CD4-positive, alpha-beta memory T cell (primary cell): Measurements from ENCODE around the gene SMIM1. TPM values are rescaled to one million over a fixed set of nuclear protein-coding genes. Genes with fewer than 3 reads are reported as not detected.

Experiments
- CTCF ChIA-PET: fragments of 350-600 bp; sonication (Branson Sonifier 250); formaldehyde crosslinking; loops from one replicate; lab custom pipeline; 2021; ENCODE audit warnings: inconsistent platforms; ENCODE audit not compliant: partially characterized antibody; lab: Charles Lee
- POLR2A ChIA-PET: fragments of 350-600 bp; sonication (Branson Sonifier 250); formaldehyde crosslinking; loops from one replicate; lab custom pipeline; 2021; ENCODE audit not compliant: partially characterized antibody; lab: Charles Lee
- DNase-seq, 5 donors: peaks; one replicate each; pipeline versions ENCODE4 v3.0.0 to v3.0.0-alpha.2; 2020 to 2022; ENCODE audit warnings: mixed read lengths in 1 of 5
- H3K27ac ChIP-seq: one replicate; pipeline ENCODE4 v1.7.0; 2013; ENCODE audit warnings: low read depth, low read length
- H3K27me3 ChIP-seq: 2 replicates; pipeline ENCODE4 v1.7.0; 2013; ENCODE audit warnings: mild to moderate bottlenecking, low read length, moderate library complexity; ENCODE audit not compliant: insufficient read depth
- H3K36me3 ChIP-seq: 2 replicates; pipeline ENCODE4 v1.7.0; 2013; ENCODE audit warnings: mild to moderate bottlenecking, low read length, moderate library complexity; ENCODE audit not compliant: insufficient read depth
- H3K4me1 ChIP-seq: 2 replicates; pipeline ENCODE4 v1.7.0; 2013; ENCODE audit warnings: mild to moderate bottlenecking, low read length, moderate library complexity; ENCODE audit not compliant: insufficient read depth
- H3K4me3 ChIP-seq, 2 donors: one replicate each; pipeline ENCODE4 v1.7.0; 2013; ENCODE audit warnings: low read length in 2 of 2, mild to moderate bottlenecking in 1 of 2
- H3K9me3 ChIP-seq, 2 donors: one replicate each; pipeline ENCODE4 v1.7.0; 2013; ENCODE audit warnings: low read length in 2 of 2, control low read depth in 1 of 2; ENCODE audit not compliant: control insufficient read depth in 1 of 2
- H3K27ac Mint-ChIP-seq, 7 donors: one replicate each; pipeline ENCODE4 v1.8.0; 2020 to 2021; ENCODE audit warnings: mixed read lengths in 7 of 7, mild to moderate bottlenecking in 6 of 7, inconsistent platforms in 3 of 7, moderate library complexity in 3 of 7
- H3K27me3 Mint-ChIP-seq, 2 donors: one replicate each; pipeline ENCODE4 v1.8.0; 2020 to 2021; ENCODE audit warnings: mixed read lengths in 2 of 2
- H3K36me3 Mint-ChIP-seq, 2 donors: one replicate each; pipeline ENCODE4 v1.8.0; 2020 to 2021; ENCODE audit warnings: mixed read lengths in 2 of 2, inconsistent platforms in 1 of 2, mild to moderate bottlenecking in 1 of 2
- H3K4me1 Mint-ChIP-seq, 4 donors: one replicate each; pipeline ENCODE4 v1.8.0; 2020 to 2021; ENCODE audit warnings: mixed read lengths in 4 of 4, mild to moderate bottlenecking in 1 of 4
- H3K4me3 Mint-ChIP-seq, 8 donors: one replicate each; pipeline ENCODE4 v1.8.0; 2020 to 2021; ENCODE audit warnings: mixed read lengths in 8 of 8, mild to moderate bottlenecking in 7 of 8, moderate library complexity in 6 of 8, inconsistent platforms in 3 of 8
- H3K9me3 Mint-ChIP-seq, 8 donors: one replicate each; pipeline ENCODE4 v1.8.0; 2020 to 2021; ENCODE audit warnings: mixed read lengths in 8 of 8, mild to moderate bottlenecking in 5 of 8, inconsistent platforms in 3 of 8, moderate library complexity in 1 of 8
- intact Hi-C: fragments of 100-400 bp; cut with micrococcal nuclease; formaldehyde crosslinking; loops from one replicate; pipeline ENCODE4 v1.15.1; 2023
- polyA plus RNA-seq, 2 donors: library from polyadenylated mRNA; unstranded; fragments of 300-500 nt; fragmentation: Illumina TruSeq; gene quantifications; one replicate each; pipeline ENCODE4 v1.2.3, GENCODE V29; 2021
- total RNA-seq, 2 experiments: library from RNA; stranded (reverse); gene quantifications; one replicate each; pipeline ENCODE4 v1.2.3, GENCODE V29; 2021

Gene SMIM1
- total and polyA plus RNA-seq, 4 experiments from 2014 or later = 0.52 to 4.7 (median 2.3) TPM

GRCh38 chr1:3770047-3770765 is 2.3 kb upstream of the SMIM1 start:
- H3K36me3 Mint-ChIP-seq = no peaks in the 10 kb centered on the region
- H3K27ac ChIP-seq = no peak overlapping the region
- no peaks in the 10 kb centered on the region for H3K9me3 ChIP-seq
- no peak overlapping the region for H3K27ac Mint-ChIP-seq
- H3K4me1 Mint-ChIP-seq = peaks cover 2 to 17% (median 6%) of the 10 kb centered on the region in 4 donors
- no peak for DNase-seq
- no peaks in the 10 kb centered on the region for H3K36me3 ChIP-seq
- no peak overlapping the region for H3K4me3 ChIP-seq
- H3K4me3 Mint-ChIP-seq = peak overlapping the region in 6 of 8 donors; percentile 17 to 55 (median 44)
- H3K27me3 Mint-ChIP-seq = peaks cover 0 to 10% of the 10 kb centered on the region in 2 donors
- H3K27me3 ChIP-seq = no peaks in the 10 kb centered on the region
- CTCF ChIA-PET = no interaction called here
- POLR2A ChIA-PET = no interaction called here
- H3K4me1 ChIP-seq = peaks cover 19% of the 10 kb centered on the region
- H3K9me3 Mint-ChIP-seq = no peaks in the 10 kb centered on the region
- intact Hi-C loops = no loop called here

DNA sequence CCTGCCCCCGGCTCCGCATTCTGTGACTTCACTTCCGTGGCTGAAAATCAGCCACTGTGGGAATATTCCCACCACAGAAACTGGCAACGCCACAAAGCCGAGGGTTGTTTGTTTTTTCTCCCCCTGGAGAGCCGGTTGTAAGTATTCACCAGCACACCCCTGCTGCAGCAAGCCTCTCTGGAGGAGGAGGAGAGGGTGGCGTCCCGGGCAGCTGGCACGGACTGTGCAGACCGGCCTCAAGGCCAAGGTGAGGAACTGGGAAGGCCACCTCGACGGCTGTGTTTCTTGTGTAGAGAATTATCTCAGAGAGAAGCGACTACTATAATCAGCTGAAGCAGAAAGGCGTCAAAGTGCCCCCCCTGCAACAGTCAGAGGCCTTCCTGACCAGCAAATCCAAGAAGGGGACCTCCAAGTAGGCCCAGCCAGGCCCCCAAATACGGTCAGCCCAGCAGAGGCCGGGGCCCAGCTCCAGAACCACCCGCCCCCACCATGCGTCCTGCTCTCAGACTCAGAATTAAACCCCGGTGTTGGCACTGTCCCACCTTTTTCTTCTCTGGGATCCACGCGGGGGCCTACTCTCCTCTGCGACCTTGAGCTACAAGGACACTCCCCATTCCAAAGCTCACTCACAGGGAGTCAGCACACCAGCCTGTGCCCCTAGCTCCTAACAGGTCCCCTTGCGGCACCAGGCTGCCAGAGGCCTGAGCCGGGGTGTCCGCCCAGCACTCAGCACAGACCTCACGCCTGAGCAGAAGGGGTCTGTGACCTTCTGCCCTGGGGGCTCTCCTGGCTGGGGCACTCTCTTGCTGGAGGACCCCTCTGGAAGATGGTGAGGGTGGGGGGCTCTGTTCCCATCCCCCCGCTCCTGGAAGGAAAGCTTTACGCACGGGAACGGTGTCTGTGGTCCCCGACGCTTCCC is 1.2 kb upstream of the SMIM1 start:
- ChIA-PET POLR2A (interaction anchor here (0.6 kb wide), 1 partner anchor 160 kb away, joined by 3 read pairs; no protein-coding TSS in a partner anchor), CTCF (no interaction called here)
- Mint-ChIP-seq H3K9me3 (no peaks in the 10 kb centered on the region), H3K36me3 (no peaks in the 10 kb centered on the region), H3K27me3 (peaks cover 0 to 6% of the 10 kb centered on the region in 2 donors), H3K4me3 (peak overlapping the region; percentile 56 to 81 (median 68)), H3K27ac (peak overlapping the region in 2 of 7 donors; percentile 25 to 72), H3K4me1 (peaks cover 4 to 26% (median 11%) of the 10 kb centered on the region in 4 donors)
- Histone ChIP-seq H3K9me3 (no peaks in the 10 kb centered on the region), H3K36me3 (no peaks in the 10 kb centered on the region), H3K27ac (no peak overlapping the region), H3K4me1 (peaks cover 28% of the 10 kb centered on the region), H3K4me3 (peak overlapping the region; percentile 14 to 60), H3K27me3 (no peaks in the 10 kb centered on the region)
- intact Hi-C loops = loop anchor here (1.0 kb wide), 3 partner anchors 24 to 147 kb away; partner anchors contain the start of gene C1orf174
- no peak for DNase-seq

- intact Hi-C loops = loop anchor here (1.0 kb wide), 3 partner anchors 25 to 148 kb away; partner anchors contain the start of gene C1orf174
- Histone ChIP-seq H3K36me3 (no peaks in the 10 kb centered on the region), H3K4me1 (peaks cover 28% of the 10 kb centered on the region), H3K27me3 (no peaks in the 10 kb centered on the region), H3K27ac (no peak overlapping the region), H3K9me3 (no peaks in the 10 kb centered on the region), H3K4me3 (peak overlapping the region; percentile 14 to 60)
- Mint-ChIP-seq H3K27me3 (peaks cover 0 to 6% of the 10 kb centered on the region in 2 donors), H3K4me1 (peaks cover 4 to 28% (median 11%) of the 10 kb centered on the region in 4 donors), H3K9me3 (no peaks in the 10 kb centered on the region), H3K27ac (peak overlapping the region in 2 of 7 donors; percentile 25 to 72), H3K36me3 (no peaks in the 10 kb centered on the region), H3K4me3 (peak overlapping the region; percentile 56 to 81 (median 68))
- POLR2A ChIA-PET = interaction anchor here (0.6 kb wide), 1 partner anchor 160 kb away, joined by 3 read pairs; no protein-coding TSS in a partner anchor
- peak; percentile 82 to 92 (median 83) for DNase-seq
- CTCF ChIA-PET = no interaction called here
These were observed 378 bp upstream of the SMIM1 start for GRCh38 chr1:3772027-3772714.

DNA sequence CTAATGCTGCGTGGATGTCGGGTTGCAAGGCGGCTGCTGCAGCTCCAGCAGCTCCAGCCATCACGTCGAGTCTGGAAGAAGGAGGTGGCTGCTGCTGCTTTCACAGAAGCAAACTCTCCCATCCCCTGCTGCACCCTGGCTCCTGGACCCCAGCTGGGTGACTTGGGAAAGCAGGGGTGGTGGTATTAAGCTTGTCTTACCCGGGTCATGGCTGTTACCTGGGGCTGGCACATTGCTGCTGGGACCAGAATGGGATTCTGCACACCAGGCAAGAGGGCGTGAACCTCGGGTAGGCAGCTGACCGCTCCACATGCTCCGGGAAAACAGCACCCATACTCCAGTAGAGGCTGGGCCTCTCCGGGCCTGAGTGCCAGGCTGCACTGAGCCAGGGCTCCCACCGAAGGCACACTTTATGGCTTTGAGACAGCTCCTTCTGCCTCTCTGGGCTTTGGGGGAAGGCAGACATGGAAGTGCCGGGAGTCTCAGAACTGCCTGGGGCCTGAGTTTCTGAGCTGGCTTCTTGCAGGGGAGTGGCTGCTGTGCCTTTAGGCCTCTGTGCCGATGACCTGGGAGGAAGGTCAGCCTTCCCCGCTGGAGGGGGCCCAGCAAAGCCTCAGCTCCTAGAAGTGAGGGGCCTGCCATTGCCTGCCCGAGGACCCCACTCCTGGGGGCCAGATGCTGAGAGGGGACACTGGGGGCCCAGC is 1.2 kb downstream of the SMIM1 start:
- no peak overlapping the region for H3K4me3 ChIP-seq
- H3K9me3 ChIP-seq = no peaks in the 10 kb centered on the region
- no peak overlapping the region for H3K27ac ChIP-seq
- Mint-ChIP-seq H3K4me1 (peaks cover 4 to 28% (median 11%) of the 10 kb centered on the region in 4 donors), H3K9me3 (no peaks in the 10 kb centered on the region), H3K27me3 (no peaks in the 10 kb centered on the region), H3K4me3 (peak overlapping the region in 6 of 8 donors; percentile 10 to 70 (median 58)), H3K36me3 (no peaks in the 10 kb centered on the region), H3K27ac (peak overlapping the region in 1 of 7 donors; percentile 17)
- DNase-seq = no peak
- no peaks in the 10 kb centered on the region for H3K36me3 ChIP-seq
- peaks cover 28% of the 10 kb centered on the region for H3K4me1 ChIP-seq
- ChIA-PET CTCF (interaction anchor here (1.4 kb wide), 1 partner anchor 13 kb away, joined by 4 read pairs; no protein-coding TSS in a partner anchor), POLR2A (interaction anchor here (1.5 kb wide), 1 partner anchor 19 kb away, joined by 6 read pairs; no protein-coding TSS in a partner anchor)
- no peaks in the 10 kb centered on the region for H3K27me3 ChIP-seq
- intact Hi-C loops = no loop called here

GRCh38 chr1:3774276-3774945 is 1.9 kb downstream of the SMIM1 start:
- H3K27me3 ChIP-seq = no peaks in the 10 kb centered on the region
- intact Hi-C loops = no loop called here
- peak overlapping the region in 1 of 8 donors; percentile 26 for H3K4me3 Mint-ChIP-seq
- H3K27me3 Mint-ChIP-seq = no peaks in the 10 kb centered on the region
- peaks cover 2% of the 10 kb centered on the region for H3K36me3 ChIP-seq
- peaks cover 28% of the 10 kb centered on the region for H3K4me1 ChIP-seq
- no peaks in the 10 kb centered on the region for H3K9me3 Mint-ChIP-seq
- CTCF ChIA-PET = interaction anchor here (1.4 kb wide), 1 partner anchor 13 kb away, joined by 4 read pairs; no protein-coding TSS in a partner anchor
- H3K36me3 Mint-ChIP-seq = peaks cover 0 to 3% of the 10 kb centered on the region in 2 donors
- no peak overlapping the region for H3K27ac Mint-ChIP-seq
- H3K9me3 ChIP-seq = no peaks in the 10 kb centered on the region
- DNase-seq = no peak
- H3K27ac ChIP-seq = no peak overlapping the region
- POLR2A ChIA-PET = interaction anchor here (1.5 to 1.9 kb wide), 2 partner anchors 18 to 126 kb away, joined by 6 to 7 read pairs; partner anchors contain the start of gene C1orf174
- no peak overlapping the region for H3K4me3 ChIP-seq
- H3K4me1 Mint-ChIP-seq = peaks cover 4 to 28% (median 11%) of the 10 kb centered on the region in 4 donors
